COLO829 (cell line): ENCODE results near the gene CWF19L1.

Experiments used
- DNase-seq: peaks from one replicate; pipeline ENCODE4 v3.0.0; 2012; ENCODE audit warnings: low spot score

Gene CWF19L1

DNA sequence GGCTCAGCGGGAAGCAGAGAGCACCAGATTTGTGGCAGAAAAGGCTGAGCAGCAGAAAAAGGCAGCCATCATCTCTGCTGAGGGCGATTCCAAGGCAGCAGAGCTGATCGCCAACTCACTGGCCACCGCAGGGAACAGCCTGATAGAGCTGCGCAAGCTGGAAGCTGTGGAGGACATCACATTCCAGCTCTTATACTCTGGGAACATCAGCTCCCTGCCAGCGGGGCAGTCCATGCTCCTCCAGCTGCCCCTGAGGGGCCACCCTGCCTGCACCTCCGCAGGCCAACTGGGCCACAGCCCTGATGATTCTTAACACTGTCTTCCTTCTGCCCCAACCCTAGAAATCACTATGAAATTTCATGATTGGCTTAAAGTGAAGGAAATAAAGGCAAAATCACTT, 18.6 kb downstream of the CWF19L1 start:
- no peak for DNase-seq

DNA sequence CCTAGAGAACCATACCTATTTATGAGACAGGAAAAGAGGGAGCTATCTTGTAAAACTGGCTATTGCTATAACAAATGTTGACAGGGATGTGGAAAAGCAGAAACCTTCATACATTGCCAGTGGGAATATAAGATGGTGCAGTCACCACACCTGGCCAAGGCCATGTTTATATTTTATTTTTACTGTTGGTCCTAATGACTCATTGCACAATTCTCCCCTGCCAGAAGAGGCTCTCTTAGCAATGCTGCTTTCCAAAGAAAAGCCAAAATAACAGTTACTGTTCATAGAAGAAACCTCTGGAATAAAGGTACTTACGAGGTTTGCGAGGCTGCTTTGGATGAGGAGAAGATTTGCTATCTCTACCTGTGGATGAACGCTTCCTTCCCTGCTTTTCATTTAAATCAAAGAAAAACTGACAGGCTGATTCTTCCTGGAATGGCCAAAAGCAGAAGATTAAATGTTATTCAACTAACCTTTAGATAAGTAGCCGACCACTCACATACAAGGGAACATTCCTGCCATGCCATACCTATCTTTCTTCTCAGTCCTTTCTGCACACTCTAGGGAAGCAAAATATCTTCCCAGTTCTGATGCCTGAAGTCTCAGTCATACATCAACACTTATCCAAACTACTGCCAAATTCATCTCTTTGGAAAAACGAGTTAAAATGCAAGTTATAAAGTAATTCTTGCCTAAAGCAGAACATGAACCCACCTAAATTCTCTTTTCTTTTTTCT, 21.8 kb downstream of the CWF19L1 start:
- no peak for DNase-seq

DNA sequence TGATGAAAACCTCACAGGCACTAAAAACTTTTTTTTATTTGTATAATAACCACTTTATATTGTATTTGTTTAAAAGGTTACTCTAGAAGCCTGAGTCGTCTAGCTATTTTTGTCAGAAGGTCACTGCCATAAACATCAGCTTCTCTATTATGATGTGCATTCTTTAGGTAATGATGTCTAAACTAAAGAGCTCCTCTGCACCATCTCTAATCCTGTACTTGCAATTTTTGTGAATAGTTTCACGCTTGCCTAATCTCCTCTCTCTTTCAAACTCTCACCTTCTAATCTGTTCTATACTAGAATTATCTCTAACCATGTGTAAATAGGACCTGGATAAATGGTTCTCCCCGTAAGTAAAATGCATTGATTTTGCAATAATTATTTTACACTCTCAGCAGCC, 27.6 kb downstream of the CWF19L1 start:
- no peak for DNase-seq

DNA sequence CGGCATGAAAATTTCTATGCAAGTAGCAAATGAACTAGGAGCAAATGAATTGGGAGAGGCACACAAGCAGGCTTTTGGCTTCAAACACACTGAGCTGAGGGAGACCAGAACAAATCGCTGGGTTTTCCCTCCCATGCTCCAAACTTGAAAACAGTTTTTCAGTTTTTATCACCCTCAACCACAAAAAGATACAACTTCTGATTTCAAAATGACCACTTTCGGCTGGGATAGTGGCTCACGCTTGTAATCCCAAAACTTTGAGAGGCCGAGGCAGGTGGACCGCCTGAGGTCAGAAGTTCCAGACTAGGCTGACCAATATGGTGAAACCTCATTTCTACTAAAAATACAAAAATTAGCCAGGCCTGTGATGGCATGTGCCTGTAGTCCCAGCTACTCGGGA, 29.0 kb downstream of the CWF19L1 start:
- no peak for DNase-seq

DNA sequence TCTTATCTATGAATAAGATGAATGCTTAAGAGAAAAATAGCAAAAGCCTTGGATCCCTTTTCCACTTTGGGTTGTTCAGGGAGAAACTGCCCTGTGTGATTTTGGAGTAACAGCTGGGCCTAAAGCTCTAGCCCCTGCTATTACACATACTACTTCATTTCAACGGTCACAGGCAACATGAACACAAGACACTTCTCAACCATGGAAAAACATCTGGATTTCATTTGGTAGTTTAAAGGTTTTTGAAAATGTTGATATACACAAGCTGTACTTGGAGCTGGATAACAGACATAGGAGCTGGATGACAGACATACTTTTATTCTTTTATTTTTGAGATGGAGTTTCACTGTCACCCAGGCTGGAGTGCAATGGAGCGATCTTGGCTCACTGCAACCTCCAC, 35.3 kb downstream of the CWF19L1 start:
- no peak for DNase-seq

DNA sequence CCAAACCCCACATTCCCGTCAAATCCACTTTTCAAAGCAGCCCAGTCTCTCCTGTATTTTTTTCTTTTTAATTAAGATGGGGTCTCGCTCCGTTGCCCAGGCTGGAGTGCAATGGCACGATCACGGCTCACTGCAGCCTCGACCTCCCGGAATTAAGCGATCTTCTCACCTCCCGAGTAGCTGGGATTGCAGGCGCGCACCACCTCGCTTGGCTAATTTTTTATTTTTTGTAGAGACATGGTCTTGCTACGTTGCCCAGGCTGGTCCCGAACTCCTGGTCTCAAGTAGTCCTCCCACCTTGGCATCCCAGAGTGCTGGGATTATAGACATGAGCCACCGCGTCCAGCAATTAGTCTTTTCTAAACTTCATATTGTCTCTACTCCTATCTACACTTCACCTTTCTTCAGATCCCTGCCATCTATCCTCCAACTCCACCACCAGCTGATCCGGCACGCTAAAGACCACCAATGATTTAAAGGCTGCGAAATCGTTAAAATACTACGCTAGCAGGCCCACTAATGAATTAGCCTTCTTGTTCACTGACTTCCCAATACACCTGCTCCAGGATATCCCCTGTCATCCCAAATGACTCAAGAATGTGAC, 37.5 kb downstream of the CWF19L1 start:
- no peak for DNase-seq

DNA sequence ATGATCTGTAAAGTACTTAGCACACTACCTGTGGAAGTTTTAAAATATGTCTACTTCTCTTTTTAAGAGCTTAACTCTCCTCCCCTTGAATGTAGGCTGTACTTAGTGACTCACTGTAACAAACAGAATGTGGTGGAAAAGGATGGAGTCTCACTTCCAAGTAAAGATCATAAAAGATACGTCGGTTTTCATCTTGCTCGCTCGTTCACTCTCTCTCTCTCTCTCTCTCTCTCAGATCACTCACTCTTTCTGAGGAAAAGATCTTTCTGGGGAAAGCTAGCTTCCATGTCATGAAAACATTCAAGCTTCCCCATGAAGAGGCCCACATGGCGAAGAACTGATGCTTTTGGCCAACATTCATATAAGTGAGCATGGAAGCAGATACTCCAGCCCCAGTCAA, 43.6 kb downstream of the CWF19L1 start:
- no peak for DNase-seq

DNA sequence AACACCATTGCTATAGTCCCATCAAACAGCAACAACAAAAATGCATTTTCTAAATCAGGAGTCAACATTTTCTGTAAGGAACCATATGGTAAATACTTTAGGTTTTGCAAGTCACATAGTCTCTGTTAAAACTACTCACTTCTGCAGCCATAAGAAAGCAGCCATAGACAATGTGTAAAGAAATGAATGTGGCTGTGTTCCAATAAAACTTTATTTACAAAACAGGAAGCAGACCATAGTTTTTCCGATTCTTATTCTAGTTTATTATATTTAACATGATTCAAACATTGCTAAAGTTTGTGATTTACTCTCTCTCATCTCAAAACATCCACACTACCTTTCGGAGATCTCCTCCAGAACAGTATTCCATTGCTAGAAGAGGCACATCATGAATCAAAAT, 44.9 kb downstream of the CWF19L1 start:
- DNase-seq = no peak

DNA sequence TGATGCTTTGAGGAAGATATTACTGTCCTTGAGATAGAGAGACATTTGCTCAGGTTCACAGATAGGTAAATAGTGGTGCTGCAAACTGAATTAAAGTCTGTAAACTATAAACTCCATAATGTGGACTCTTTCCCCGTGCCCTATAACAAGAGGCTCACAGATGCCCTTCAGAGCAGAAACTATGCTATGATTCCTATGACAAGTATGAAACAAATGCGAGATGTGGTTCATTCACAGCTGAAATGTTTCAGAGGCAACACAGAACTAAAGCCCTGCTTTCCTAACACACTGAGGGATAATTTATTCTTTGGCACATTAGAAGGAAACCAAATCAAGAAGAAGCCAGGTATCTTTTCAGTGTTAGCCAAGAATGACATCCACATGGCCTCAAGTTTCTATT, 51.4 kb downstream of the CWF19L1 start:
- DNase-seq = no peak

DNA sequence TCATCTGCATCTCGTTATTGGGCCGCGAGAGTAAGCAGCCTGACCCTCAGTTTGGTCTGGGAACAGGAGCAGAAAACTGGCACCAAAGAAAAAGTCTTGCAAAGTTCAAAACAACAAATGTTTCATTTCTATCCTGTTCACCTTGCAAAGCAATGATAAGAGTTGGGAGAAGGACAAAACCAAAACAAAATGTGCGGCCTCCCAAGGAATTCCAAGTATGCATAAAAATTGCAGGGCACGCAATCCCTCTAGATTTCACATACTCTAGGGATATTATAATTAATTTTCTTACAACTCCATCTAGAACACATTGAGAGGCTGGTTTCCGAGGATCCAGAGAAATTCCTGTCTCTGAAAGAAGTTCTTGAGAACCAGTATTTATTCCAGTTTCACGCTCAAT, 58.1 kb downstream of the CWF19L1 start:
- no peak for DNase-seq

DNA sequence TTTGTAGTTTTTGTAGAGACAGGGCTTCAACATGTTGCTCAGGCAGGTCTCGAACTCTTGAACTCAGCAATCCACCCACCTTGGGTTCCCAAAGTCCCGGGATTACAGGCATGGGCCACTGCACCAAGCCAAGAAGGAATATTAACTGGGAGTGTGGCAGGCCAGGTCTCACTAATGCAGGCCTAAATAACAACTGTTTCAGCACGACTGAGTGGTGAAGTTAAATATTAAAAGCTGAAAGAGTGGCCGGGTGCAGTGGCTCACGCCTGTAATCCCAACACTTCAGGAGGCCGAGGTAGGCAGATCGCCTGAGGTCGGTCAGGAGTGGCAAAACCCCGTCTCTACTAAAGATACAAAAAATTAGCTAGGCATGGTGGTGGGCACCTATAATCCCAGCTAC, 59.2 kb downstream of the CWF19L1 start:
- DNase-seq = no peak

DNA sequence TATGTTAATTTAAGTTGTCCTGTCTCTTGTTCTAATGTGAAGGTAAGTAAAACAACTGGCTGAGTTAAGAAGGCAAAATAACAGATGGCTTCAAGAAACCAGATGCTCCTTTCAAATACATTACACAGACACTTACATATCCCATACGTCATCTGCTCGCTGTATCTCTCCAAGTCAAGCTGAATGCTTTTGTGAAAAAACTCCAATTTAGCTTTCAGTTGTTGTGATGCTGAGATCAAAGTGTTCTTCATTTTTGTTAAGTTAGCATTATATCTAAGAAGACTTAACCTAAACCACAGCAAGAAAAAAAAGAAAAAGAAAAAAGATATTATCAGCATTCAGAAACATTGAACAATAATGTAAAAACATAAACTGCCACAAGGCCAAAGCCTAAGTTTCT, 63.1 kb downstream of the CWF19L1 start:
- DNase-seq = no peak

DNA sequence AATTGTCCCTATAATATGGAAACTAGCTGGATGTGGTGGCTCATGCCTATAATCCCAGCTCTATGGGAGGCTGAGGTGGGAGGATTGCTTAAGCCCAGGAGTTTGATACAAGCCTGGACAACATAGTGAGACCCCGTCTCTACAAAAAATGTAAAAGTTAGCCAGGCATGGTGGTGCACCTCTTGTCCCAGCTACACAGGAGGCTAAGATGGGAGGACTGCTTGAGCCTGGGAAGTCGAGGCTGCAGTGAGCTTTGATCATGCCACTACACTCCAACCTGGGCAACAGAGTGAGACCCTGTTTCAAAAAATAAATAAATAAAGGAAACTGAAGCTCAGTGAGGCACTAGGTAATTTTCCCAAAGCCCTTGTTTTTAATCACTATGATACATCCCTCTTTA, 65.9 kb downstream of the CWF19L1 start:
- no peak for DNase-seq

DNA sequence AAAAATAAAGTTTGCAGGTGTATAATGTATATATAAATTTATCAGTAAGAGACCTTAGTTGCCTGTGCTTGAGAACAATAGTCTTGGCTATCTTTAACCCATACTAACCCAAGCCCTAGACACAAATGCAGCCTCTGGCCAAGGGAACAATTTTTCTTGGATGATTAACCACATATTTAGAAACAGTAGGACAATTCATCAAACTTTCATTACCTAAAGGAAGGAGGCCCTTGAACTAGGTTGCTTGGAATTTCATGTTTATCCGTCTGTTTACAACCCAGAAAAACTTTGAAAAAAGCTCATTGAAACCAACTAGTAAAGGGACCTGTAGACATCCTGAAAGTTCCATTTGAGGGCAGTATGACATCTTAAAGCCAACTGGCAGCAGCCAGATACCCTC, 72.7 kb downstream of the CWF19L1 start:
- DNase-seq = no peak

DNA sequence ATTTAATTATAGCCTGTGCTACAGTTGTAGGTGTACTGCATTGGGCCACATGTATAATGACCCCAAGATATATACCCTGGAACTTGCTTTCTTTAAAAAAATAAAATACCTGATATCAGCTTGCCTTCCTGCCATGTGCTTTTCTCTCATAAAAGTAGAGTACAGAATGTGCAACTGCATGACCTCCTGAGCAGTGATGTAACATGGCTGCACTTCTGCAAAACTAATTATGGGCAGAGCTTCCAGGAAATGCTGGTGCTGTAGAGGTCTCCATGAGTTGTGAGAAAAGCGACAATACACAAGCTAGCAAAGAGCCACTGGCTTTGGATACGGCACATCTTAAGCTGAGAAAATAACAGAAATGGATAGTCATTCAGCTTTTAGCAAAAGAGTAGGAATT, 75.1 kb downstream of the CWF19L1 start:
- no peak for DNase-seq

DNA sequence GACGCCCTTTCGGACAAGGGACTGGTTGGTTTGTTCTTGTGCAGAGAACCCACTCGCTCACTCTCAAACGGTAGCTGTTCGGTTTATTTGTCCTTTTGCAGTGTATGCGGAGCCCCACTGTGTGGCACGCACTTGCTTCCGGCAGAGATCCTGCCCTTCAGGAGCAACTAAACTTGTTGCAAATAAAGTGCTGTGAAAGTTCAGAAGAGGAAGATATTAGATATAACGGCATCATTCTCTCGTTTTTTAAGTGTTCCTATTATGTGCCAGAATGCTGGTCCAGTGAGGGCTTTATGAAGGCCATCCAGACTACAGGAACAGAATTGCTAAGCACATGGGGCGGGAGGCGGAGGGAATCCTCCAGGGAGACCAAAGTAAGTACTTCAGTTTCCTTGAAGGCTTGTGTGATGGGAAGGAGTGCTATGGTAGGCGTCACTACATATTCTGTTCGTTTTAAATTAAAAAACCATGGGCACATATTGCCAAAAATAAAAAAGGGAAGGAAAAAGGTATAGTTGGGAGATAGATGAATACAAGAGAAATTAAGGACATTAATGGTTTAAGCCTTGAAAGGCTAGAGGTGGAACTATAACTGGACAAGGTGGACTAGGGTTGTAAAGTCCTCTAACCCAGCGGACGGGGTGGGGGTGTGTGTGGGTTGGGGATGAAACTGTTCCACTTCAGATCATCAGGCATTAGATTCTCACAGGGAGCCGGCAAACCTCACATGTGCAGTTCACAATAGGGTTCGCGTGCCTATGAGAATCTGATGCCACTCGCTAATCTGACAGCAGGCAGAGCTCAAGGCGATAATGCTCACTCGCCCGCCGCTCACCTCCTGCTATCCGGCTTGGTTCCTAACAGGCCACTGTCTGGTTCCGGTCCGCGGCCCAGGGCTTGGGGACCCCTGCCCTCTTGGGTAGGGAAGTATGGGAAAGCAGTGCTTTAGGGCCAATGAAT, 80.9 kb downstream of the CWF19L1 start:
- DNase-seq = peak; percentile 6

DNA sequence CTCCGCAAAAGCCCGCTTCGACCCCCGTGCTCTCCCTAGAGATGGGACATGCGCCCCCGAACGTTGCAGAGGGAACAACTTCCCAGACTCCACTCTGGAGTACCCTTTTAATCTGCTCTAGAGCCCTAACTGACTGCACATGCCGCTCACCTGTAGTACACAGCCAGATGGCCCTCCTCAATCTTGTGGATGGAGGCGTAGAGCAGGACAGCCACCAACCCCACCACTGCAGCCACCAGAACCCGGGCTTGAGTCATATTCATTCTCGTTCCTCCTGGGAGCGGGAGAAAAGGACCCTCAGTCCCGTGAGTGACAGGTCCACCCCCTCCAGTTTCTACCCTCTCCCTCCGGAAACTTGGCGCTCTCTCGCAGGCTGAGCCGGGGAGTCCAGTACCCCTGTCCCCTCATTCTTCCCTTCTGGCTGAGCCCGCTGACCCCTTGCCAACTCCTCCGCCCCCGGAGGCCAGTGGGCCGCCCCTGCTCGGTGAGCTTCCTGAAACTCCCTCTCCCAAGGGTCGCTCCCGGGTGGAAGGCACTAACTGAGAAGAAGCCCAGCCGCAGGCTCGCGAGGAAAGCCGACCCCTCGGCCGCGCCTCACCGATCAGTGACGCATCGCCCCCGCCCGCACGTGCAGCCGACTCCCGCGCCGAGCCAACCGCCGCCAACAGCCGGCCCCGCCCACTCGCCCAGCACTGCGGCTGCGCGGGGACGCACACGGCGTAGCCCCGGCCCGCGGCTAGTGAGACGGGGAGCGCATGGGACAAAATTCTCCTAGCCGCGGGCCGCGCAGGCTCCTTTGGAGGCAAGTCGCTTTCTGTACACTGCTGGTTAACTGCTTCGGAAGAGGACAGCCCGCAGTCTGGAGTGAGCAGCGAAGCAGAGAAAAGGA, 81.8 kb downstream of the CWF19L1 start, which contains the start of gene ERLIN1:
Gene ERLIN1, minus strand, starts transcription at position 666 of the 889 bp plus-strand sequence. Its CDS starts 403 bp downstream, at position 263.
- peak; percentile 77 for DNase-seq

DNA sequence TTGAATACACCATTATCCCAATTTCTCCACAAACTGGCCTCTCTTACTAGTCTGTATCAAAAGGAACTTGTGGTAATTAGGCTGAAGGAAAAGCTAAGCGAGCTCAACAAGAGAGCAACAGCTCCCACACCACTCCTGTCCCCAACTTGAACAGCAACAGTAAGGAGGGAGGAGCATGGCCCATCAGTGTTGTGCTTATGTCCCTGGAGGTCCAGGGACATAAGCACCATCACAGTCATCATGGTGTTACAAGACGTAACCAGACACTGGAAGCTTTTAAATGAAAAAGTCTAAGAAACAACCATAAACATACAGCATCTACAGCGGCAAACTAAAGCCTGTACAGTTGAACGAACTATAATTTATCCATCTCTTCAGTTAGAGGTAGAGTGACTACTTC, 82.6 kb downstream of the CWF19L1 start:
- peak; percentile 1 for DNase-seq

DNA sequence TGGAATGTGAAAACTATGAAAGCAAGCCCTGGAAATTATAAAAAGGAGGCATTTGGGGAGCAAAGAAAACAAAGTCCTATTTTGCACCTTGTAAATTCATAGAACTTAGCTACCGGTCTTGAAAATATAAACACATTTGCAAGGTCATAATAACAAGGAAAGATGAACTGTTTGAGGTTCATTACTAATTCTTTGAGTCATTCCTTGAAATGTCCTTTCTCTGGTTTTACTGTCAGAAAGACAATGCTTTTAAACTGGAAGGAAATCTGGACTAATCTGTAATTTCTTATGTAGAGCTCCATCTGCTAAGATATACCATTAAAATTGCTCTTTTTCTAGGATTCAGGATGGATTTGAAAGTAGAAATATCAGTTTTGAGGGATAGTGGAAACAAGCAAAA, 83.0 kb downstream of the CWF19L1 start:
- DNase-seq = no peak

DNA sequence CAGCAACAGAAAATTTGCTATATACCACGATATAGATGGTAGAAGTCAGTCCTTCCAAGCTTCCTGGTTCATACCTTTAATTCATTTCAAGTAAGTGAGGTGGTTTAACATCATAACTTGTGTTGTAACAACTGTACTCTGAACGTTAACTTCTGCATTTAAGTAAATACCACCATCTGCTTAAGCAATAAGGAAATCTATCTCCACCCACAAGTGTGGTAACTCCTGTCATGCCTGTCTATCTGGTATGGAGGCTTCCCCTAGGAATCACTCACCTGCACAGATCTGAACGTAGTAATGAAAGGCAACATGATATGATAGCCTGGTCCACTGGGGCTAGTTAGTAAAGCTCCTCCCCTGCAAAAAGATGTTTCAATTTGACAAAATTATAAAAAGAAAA, 84.0 kb downstream of the CWF19L1 start:
- DNase-seq = no peak

DNA sequence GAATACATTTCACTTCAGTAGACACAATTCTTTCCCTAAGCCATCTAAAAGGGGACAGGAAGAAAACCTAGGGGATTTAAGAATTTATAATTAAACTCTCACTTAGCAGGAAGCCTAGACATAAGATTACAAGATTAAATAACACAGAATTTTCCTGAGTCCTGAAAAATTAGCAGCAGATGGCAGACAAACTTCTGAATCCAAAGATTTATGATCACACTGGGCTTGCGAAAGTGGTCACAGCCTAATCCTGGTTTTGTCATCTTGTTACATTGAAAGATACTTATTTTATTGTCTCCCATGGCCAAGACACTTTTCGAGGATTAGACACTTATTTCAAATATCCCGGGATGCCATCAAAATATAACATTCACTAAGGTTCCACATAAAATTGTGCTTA, 84.5 kb downstream of the CWF19L1 start:
- DNase-seq = no peak
